GM15510 (cell line): ENCODE data around the gene IGF1R.

ENCODE experiments used
- POLR2A ChIP-seq: IDR thresholded peaks from 3 replicates; pipeline ENCODE4 v1.6.1; 2011; ENCODE audit warnings: borderline replicate concordance; ENCODE audit not compliant: insufficient read length; ENCODE audit errors: extremely low read depth

IGF1R gene

DNA sequence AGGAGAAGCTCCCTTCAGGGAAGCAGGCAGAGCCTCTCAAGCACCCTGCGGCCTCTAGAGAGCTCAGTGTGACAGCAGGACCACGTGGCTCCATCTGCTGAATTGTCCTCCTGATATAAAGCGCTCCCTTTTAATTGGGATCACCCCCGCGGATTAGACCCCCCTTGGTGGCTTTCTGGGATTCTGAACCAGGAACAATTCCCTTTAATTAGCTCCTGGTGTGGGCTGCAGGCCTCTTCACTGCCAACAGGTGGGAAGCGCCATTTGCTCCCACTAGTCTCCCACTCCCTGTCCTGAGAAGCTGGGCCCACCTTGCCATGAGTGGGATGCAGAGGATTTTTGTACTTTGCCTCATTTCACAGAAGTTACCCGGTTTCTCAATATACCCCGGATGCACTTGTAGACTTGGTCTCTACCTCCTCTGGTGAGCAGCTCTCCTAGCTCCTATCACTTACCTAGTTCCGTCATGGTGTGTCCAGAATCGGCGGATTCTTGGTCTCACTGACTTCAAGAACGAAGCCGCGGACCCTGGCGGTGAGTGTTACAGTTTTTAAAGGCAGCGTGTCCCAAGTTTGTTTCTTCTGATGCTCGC is 358.7 kb downstream of the IGF1R start:
- TF ChIP-seq POLR2A = no peak

DNA sequence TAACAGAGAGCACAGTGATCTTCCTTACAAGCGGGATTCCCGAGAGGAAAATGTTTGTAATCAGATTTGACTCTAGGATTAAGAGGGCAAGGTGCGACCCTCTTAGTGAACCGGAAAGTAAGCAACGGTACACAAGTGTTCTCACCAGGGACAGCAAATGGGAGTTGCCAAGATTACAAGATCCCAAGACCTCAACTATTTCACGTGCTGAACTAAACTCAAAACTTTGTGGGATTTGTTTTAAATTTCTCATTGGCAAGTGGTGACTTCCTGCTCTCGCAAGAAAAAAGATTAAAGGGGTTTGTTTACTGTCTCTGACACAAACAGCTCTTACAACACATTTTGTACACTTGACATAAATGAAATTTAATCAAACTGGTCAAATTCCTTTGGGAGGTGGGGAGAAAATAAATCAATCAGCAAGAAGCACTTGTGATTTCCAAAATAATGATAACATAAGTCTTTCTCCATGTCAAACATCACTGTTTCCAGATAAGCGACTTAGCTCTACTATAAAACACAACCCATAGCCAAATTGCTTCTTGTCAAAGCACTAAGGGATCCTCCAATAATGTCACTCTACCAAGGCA is 361.5 kb downstream of the IGF1R start:
- TF ChIP-seq POLR2A = no peak

DNA sequence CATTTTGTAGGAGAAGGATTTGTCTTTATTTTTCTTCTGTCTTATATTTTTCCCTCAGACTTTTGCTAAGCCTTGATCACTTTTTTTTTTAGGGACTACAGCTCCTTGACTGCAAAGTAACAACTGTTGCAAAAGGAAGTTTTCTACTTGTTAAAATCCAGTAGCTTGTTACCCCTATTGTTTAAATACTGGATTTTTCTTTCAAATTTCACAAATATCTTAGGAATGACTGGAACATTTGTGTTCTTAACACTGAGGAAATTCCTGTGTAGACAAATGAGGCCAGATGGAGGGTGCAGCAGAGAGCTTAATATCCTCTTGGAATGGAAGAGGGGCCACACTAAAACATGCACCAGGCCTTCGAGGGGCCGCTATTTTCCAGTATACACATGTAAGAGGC is 362.4 kb downstream of the IGF1R start:
- no peak for TF ChIP-seq POLR2A
